ENCODE results near the gene B4GALT7.
"Not testable (repeated sequence)": the region's sequence is repeated elsewhere in the genome, so short reads cannot be mapped to it uniquely, and the experiment has no call there.

The B4GALT7 gene

GRCh38 chr5:177599731-177600507 is at the start of gene B4GALT7:
B4GALT7 (plus strand) TSS chr5:177600132; CDS start chr5:177600211, 79 bp downstream.
- DNase-seq (ENCODE audit: low read depth in 2 of 2): peak; percentile 47 to 82

- DNase-seq (ENCODE audit: low read depth in 2 of 2): no peak
Measured at GRCh38 chr5:177552839-177553455, 47.0 kb upstream of the B4GALT7 start.

DNA sequence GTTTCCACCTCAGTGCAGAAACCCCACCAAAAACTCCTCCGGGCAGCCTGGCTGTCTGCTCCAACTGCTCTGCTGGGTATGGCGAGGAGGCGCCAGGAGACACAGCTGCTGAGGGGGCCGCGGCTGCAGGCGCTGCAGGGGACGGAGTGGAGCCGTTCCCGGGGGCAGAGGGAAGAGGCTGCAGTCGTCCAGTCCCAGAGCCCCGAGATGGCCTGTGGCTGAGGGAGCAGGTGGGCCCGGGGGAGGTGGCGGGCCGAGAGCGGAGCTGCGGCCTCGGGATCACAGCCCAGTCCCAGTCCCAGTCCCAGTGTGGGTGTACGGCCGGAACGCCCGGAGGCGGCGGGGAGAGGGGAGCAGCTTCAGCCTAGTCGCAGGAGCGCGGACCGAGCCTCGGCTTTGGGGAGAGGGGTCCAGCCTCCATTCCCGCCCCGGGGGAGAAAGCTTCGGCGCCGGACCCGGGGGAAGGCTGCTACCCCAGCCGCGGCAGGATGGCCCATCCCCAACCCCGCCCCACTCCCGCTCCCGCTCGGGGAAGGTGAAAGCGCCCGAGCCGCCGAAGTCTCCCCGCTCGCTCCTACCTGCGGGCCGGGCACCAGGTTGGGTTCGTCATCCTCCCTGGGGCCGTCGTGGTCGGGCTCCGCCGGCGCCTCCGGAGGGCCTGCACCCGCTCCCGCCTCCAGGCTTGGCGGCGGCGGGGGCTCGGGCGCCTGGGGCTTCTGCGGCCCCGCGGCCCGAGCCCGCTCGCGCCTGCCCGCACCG is 46.1 kb upstream of the B4GALT7 start:
- peak in 1 of 2 donors; percentile 29 for DNase-seq (ENCODE audit: low read depth in 2 of 2)

DNA sequence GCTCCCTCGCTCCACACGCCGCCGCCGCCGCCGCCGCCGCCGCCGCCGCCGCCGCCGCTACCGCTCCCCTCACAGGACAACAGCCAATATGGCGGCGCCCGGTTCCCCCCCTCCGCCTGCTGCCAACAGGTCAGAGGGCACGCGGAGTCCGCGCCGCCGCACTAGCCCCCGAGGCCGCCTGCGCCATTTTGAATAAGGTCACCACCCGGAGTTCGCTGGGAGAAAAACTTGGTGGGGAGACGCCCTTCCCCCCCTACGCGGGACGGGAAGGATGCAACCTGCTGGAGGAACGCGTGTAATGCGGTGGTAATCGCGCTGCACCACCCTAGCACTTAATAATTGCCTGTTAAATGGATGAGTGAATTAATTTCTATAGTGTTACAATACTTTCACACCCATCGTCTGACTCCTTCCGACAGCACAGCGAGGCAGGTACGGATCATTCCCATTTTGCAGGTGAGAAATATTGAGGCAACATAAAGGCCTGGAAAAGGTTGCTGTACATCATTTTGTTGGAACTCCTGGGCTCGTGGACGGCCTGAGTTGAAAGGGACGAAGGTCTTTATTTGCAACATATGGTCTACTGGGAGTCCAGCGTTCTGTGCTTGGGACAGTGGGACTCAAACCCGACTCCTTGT is 45.3 kb upstream of the B4GALT7 start, which contains the start of gene FAM193B:
TSS of gene FAM193B (minus strand) at position 90 of the 638 bp plus-strand sequence. CDS start 105 bp downstream, outside the sequence.
- DNase-seq (ENCODE audit: low read depth in 2 of 2): peak; percentile 89 to 92

DNA sequence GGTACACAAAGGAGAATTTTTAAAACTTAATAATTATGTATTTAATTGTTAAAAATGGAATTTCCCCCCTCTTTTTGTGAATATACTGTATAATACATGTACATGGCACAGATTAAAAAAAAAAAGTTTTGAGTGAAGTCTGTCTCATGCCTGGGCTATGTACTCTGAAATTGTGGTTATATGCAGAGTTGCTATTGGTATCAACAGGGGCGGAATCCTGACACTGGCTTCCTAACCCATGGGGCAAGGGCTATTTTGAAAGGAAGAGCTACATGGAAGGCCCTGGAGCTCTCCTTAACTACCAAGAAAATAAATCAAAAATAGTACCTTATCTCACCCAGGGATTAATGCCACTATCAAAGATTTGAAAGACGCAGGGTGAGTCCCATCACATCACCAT is 44.7 kb upstream of the B4GALT7 start:
- DNase-seq (ENCODE audit: low read depth in 2 of 2): no peak

DNA sequence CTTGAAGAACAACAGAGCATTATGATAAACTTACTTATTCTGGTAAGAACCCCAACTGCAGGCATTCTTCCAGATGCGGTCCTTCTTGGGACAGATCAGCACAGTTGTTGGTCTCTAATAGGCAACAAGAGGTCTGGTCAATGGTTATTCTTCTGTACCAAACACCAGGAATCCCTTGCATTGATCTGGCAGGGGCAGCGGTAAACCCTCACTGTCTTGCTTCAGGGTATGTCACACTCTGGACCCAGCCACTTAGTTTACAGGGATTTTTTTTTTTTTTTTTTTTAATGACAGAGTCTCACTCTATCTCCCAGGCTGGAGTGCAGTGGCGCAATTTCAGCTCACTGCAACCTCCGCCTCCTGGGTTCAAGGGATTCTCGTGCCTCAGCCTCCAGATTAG is 44.3 kb upstream of the B4GALT7 start:
- DNase-seq (ENCODE audit: low read depth in 2 of 2): no peak

GRCh38 chr5:177557041-177557647 is 42.8 kb upstream of the B4GALT7 start:
- no peak for DNase-seq (ENCODE audit: low read depth in 2 of 2)

DNA sequence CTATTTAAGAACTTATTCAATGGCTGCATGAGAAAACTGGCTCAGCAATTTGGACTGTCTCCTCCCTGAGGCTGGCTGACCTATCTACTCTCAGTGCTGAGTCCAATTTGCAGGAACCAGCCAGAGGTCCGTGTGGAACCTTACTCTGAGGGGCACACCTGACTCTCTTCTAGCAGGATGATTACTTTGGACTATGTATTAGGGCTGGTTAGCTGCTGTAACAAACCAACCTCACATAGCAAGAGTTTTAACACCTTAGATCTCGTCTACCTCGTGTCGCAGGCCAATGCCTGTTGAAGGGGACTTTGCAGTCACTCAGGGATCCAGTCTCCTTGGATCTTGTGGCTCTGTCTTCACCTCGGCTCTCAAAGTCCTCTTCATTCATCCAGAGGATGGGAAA is 42.1 kb upstream of the B4GALT7 start:
- DNase-seq (ENCODE audit: low read depth in 2 of 2): no peak

DNA sequence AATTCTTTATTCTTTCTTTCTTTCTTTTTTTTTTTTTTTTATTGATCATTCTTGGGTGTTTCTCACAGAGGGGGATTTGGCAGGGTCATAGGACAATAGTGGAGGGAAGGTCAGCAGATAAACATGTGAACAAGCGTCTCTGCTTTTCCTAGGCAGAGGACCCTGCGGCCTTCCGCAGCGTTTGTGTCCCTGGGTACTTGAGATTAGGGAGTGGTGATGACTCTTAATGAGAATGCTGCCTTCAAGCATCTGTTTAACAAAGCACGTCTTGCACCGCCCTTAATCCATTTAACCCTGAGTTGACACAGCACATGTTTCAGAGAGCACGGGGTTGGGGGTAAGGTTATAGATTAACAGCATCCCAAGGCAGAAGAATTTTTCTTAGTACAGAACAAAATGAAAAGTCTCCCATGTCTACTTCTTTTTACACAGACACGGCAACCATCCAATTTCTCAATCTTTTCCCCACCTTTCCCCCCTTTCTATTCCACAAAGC is 40.4 kb upstream of the B4GALT7 start:
- DNase-seq (ENCODE audit: low read depth in 2 of 2): not testable (repeated sequence)

- DNase-seq (ENCODE audit: low read depth in 2 of 2): no peak
Measured at GRCh38 chr5:177565046-177565445, 34.9 kb upstream of the B4GALT7 start.

- DNase-seq (ENCODE audit: low read depth in 2 of 2): no peak
Measured at GRCh38 chr5:177568326-177568725, 31.6 kb upstream of the B4GALT7 start.

GRCh38 chr5:177569894-177570293 is 30.0 kb upstream of the B4GALT7 start:
- DNase-seq (ENCODE audit: low read depth in 2 of 2): no peak

- DNase-seq (ENCODE audit: low read depth in 2 of 2): no peak
Measured at GRCh38 chr5:177575488-177575887, 24.4 kb upstream of the B4GALT7 start.

DNA sequence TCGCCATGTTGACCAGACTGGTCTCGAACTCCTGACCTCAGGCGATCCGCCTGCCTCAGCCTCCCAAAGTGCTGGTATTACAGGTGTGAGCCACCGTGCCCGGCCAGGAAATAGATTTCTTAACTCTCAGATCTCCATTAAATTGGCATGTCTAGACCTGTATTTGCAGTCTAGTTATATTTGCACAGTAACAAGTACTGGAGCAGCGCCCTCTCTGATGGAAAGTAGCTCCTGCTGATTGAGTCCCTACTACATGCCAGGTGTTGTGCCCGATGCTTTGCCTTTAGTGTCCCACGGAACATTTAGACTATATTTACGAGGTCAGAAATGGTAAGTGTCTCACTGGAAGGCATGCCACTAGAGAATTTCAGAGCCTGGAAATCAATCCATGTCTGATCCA is 23.8 kb upstream of the B4GALT7 start:
- no peak for DNase-seq (ENCODE audit: low read depth in 2 of 2)

GRCh38 chr5:177578316-177578715 is 21.6 kb upstream of the B4GALT7 start:
- DNase-seq (ENCODE audit: low read depth in 2 of 2): no peak

GRCh38 chr5:177588413-177588909 is 11.5 kb upstream of the B4GALT7 start:
- no peak for DNase-seq (ENCODE audit: low read depth in 2 of 2)

- DNase-seq (ENCODE audit: low read depth in 2 of 2): no peak
Measured at GRCh38 chr5:177590406-177590805, 9.5 kb upstream of the B4GALT7 start.

DNA sequence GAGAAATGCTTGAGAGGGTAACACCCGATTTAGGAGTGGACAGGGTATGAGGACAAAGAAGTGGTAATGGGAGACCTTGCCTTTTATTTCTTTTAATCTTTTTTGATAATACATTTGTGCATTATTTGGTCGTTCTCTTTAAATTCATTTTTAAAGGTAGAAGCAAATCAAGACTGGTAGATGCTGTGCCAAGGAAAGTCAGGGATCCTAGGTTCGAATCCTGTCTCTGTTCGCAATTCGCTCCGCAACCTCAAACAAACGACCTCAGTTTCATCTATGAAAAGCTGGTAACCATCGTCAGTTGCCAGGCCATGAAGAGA is 8.3 kb upstream of the B4GALT7 start:
- no peak for DNase-seq (ENCODE audit: low read depth in 2 of 2)

GRCh38 chr5:177592010-177592834 is 7.7 kb upstream of the B4GALT7 start, which contains the start of gene TMED9:
TMED9 (plus strand) TSS chr5:177592203; CDS start chr5:177592215, 12 bp downstream.
- peak; percentile 68 to 88 for DNase-seq (ENCODE audit: low read depth in 2 of 2)

GRCh38 chr5:177592905-177593304 is 7.0 kb upstream of the B4GALT7 start:
- DNase-seq (ENCODE audit: low read depth in 2 of 2): no peak
